Activated naive CD4-positive, alpha-beta T cell treated with anti-CD3 and anti-CD28 coated beads, Interleukin-2, amount 50 U/mL, for 16 hours (primary cell): ENCODE data around the gene FUT3.
"Not testable (repeated sequence)": the region's sequence is repeated elsewhere in the genome, so short reads cannot be mapped to it uniquely, and the experiment has no call there.

ENCODE experiments used
- DNase-seq: peaks from one replicate; pipeline ENCODE4 v3.0.0-alpha.2; 2020

Gene FUT3

GRCh38 chr19:5881543-5882299 is 30.5 kb upstream of the FUT3 start:
- no peak for DNase-seq

- no peak for DNase-seq
Observed at GRCh38 chr19:5880604-5881078, 29.4 kb upstream of the FUT3 start.

GRCh38 chr19:5880196-5880595 is 28.9 kb upstream of the FUT3 start:
- no peak for DNase-seq

GRCh38 chr19:5877882-5878281 is 26.6 kb upstream of the FUT3 start:
- no peak for DNase-seq

- DNase-seq: no peak
Observed at GRCh38 chr19:5877427-5877826, 26.2 kb upstream of the FUT3 start.

GRCh38 chr19:5874496-5874895 is 23.2 kb upstream of the FUT3 start:
- DNase-seq: not testable (repeated sequence)

- no peak for DNase-seq
Observed at GRCh38 chr19:5873617-5874199, 22.5 kb upstream of the FUT3 start.

GRCh38 chr19:5870986-5871394 is 19.7 kb upstream of the FUT3 start:
- DNase-seq: no peak

- no peak for DNase-seq
Observed at GRCh38 chr19:5867201-5868136, 16.2 kb upstream of the FUT3 start.

- no peak for DNase-seq
Observed at GRCh38 chr19:5865772-5866171, 14.5 kb upstream of the FUT3 start.

- DNase-seq: no peak
Observed at GRCh38 chr19:5864725-5865486, 13.7 kb upstream of the FUT3 start.

GRCh38 chr19:5864013-5864720 is 12.9 kb upstream of the FUT3 start:
- DNase-seq: no peak

- DNase-seq: no peak
Observed at GRCh38 chr19:5863030-5863665, 11.9 kb upstream of the FUT3 start.

GRCh38 chr19:5857203-5858081 is 6.2 kb upstream of the FUT3 start:
- no peak for DNase-seq

- DNase-seq: not testable (repeated sequence)
Observed at GRCh38 chr19:5855151-5855550, 3.9 kb upstream of the FUT3 start.

- not testable (repeated sequence) for DNase-seq
Observed at GRCh38 chr19:5854121-5854520, 2.9 kb upstream of the FUT3 start.

GRCh38 chr19:5850743-5851293 is 431 bp downstream of the FUT3 start:
- no peak for DNase-seq

- no peak for DNase-seq
Observed at GRCh38 chr19:5850189-5850588, 1.1 kb downstream of the FUT3 start.

- not testable (repeated sequence) for DNase-seq
Observed at GRCh38 chr19:5848621-5849020, 2.6 kb downstream of the FUT3 start.

- DNase-seq: not testable (repeated sequence)
Observed at GRCh38 chr19:5847846-5848245, 3.4 kb downstream of the FUT3 start.
